ELF-1 (cell line): ENCODE measurements around the gene MEOX2.

Experiments used
- DNase-seq: peaks from one replicate; pipeline ENCODE4 v3.0.0-alpha.2; 2016; ENCODE audit warnings: low read depth, low spot score

Gene MEOX2

DNA sequence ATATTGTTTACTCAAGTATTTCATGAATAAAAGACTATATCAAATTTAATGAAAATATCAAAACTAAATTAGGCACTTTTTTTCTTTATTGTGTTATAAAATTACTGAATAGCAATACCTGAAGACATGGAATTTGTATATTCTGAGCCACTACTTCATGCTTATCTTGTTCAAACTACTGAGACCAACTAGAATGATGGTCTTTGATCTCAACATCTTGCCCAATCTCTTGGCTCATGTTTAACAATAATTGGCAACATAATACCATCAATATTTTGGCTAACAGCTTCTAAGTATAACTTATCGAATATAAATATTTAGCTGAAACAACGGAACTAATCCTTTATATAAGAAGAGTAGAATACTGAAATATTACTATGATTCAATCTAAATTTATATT lies 68.2 kb downstream of the MEOX2 start:
- DNase-seq: no peak

DNA sequence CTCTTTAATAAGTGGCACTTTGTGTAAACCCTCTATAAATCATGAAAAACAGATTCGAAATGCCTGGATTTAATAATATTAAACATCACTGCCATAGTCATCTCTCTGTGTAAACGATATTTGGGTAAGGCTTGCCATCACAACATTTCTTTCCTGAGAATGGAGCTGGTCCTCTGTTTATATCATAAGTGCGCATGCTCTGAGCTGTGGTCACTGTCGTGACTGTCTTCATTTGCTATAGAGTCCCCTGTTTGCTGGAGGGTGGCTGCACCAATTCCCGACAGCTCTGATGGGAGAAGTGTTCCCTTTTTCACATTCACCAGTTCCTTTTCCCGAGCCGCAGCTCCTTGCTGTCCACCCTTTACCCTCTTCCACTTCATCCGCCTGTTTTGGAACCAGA lies 74.3 kb downstream of the MEOX2 start:
- no peak for DNase-seq

DNA sequence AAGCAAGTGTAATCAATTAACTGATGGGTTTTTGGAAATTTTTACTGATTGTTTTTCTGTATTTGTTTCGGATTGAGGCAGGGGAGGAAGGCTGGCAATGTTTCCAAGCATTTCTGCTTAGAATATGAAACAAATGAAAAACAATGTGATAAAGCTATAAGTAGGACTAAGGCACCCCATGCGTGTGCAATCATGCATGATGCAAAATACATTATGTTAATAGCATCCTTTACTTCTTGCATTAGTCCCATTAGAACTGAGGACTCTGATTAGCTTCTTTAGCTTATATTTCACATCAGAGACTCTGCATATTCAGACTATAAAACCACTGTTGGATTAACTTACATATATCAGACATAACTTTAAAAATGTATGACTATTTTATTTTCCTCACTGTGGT lies 76.0 kb downstream of the MEOX2 start:
- DNase-seq: no peak

DNA sequence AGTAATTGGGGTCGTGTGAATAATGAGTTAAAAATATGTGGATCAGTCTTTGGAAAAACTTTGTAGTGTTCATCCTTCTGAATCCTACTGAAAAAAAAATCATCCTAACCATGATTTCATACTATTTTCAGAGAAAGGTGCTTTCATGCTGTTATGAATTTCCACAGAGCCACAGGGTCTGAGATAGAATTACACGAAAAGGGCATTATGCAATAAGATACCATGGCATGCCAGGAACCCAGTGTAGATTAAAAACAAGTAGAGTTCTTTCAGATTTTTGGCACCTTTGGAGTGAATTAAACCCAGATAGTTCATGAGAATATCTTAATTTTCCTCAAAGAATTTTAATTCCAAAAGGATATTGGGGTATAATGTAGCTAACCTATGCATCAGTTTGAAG lies 77.2 kb downstream of the MEOX2 start:
- DNase-seq: no peak

DNA sequence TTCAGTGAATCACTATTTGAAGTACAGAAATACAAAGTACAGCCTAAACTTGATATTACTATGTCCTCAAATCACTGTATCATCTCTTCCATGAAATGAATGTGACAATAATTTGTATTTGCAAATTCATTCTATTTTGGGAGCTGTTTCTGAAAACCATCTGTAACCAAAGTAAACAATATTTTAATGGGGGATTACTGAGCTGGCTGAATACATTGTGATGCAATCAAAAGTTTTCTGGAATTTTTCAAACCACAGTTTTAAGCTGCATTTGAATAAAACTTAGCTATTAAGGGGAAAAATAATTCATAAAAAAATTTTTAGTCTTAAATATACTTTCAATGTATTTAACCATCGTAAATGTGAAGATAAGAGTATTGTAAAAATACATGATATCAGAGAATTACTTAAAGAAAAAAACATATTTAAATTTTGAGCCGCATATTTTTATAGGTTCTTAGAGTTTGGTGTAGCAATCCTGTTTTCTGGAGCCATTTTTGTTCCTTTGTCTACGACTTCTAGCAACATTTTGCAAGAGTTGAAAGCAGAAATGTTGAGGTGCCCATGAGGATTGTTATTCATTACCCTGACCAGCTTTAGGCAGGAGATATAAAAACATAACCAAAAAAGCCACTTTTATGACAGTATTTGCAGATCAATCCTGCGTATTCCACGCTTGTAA lies 78.8 kb downstream of the MEOX2 start:
- DNase-seq: no peak

DNA sequence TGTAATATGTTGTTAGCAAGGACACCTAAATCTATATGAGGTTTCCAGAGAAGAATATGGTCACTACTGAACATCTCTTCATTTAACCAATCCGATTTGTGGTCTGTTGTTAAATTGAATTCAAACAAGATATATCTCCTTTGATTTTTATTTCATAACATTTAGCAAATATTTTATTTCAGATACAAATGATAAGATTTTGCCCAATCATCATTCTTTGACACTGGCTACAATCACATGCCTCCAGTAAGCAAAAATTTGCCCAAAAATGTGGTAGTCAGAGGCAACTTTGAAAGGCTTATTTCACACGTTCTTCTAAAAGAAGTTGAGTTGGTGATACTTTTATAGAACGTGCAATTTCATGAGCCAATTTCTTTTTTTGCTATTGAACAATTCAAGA lies 79.9 kb downstream of the MEOX2 start:
- no peak for DNase-seq

DNA sequence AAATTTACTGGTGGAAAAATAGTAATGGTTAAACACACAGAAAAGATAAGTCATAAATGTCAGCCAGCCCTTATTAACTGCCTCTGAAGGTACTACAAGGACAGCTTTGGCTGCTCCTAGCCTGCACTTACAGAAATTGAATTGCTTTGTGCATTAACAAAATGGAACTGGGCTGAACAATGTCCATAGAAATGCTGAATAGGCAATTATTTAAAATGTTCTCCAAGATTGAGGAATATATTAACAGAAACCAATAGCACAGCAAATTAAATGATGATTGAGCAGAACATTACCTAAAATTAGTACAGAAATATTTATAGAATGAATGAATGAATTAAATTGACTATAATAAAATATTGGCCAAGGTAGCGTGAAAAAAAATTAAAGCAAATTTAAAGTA lies 82.3 kb downstream of the MEOX2 start:
- DNase-seq: no peak

DNA sequence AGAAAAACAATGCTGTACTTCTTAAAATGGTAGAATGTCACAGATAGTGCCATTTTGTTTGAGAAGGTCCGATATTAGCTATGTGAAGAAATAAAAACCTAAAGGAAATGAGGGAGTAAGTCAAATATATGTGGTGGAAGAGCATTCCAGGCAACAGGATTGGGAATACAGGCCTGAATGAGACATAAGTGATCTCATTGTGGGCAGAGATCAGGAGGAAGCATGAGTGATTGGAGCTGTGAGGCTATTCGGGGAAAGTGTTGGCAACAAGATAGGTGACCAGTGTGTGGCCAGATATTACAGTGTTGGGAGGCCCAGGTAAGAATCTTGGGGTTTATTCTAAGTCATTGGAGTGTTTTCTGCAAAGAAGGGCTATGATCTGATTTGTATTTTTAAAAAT lies 83.4 kb downstream of the MEOX2 start:
- no peak for DNase-seq

DNA sequence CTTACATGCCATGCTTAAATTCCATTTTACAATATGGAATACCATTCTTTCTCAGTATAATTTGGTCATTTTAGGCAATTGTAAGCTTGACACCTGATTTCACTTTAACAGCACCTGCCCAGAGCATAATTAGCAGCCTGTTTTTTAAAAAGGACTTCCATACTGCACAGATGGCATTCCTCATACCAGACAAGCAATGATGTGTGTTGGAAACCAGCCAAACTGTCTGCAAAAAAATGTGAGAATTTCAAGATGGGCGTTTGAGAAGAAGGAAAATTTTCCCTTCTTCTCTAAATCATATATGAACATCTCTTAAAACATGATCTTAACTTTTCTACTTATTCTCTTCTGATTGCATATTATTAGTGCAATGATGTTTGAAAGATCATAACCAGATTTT lies 84.2 kb downstream of the MEOX2 start:
- DNase-seq: no peak

DNA sequence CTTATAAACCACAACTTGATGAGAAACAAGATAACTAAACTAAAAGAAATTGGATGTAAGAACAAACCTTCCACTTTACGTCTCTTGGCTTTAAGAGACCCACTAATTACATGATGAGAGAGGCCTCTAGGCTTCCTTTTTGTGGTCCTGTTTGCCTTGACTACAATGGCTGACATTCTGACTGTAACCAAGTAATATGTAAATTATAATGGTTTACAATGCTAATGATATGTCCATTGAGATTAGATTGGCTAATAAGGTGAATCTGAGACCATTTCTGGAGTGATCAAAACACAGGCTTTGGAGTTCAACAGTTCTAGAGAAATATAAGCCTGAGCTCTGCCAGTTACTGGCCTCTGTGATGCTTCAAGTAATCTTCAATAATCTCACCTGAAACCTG lies 85.3 kb downstream of the MEOX2 start:
- DNase-seq: no peak

DNA sequence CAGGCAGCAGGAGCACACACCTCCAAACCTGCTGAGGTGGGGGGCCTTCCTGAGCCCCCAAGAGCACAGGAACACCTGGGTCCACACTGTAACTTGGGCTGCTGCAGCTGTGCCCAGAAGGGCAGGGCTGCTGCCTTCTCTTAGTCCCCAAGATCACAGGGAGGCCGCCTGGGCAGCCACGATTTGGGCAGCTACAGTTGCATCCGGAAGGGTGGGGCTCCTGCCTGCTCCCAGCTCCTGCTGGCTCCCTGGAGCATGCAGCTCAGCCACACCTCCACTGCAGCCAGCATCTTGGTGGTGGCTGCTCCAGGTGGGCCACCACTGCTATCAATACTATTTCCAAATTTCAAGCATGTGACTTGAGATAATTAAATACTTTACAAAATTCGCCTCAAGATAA lies 86.2 kb downstream of the MEOX2 start:
- DNase-seq: no peak

DNA sequence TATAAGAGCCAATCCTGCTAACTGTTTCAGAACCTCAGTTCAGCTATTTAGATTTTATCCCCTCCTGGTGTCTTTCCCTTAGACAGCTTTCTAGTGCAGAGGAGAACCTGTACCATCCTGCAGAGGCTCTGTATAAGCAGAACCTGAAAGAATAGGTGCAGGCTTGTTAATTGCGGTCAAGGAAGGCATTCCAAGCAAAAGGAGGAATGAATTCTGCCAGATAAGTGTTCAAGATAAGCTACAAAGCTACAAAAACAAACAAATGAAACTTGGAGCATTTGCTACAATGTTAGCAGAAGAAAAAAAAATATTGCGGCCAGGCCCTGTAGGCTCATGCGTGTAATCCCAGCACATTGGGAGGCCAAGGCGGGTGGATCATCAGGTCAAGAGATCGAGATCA lies 92.0 kb downstream of the MEOX2 start:
- DNase-seq: no peak

DNA sequence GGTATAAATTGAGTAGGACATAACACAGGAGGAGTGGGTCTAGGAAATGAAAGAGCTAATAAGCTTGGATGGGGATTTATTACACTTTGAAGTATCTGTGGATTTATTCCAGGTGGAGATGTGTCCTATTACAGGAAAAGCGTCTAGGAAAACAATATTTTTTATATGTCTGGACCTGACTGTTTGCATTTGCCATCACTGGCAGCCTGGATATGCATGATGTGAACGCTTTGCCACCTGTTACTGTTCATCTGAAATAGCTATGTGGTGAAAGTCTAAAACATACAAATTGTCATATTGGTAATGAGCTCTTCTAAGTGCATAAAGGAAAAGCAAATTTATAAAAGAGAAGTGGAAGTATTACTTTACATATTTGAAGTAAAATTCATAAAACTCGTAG lies 93.1 kb downstream of the MEOX2 start:
- no peak for DNase-seq

DNA sequence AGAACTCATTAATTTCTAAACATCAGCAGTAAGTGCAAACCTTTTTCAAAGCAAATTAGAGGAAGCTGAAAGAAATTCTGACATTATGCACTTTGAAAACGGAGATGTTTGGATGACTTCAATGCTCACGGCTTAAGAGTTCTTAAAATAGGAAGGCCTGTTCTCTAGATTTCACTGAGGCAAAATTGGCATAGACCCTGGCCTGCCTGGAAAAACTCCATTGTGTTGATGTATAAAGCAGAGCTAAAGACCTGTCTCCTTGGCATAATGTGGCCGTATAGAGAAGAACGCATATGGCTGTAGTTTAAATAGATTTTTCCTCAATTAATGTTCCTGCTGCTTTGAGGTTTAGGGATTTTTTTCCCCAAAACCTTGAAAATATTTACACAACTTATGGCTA lies 100.2 kb downstream of the MEOX2 start:
- no peak for DNase-seq

DNA sequence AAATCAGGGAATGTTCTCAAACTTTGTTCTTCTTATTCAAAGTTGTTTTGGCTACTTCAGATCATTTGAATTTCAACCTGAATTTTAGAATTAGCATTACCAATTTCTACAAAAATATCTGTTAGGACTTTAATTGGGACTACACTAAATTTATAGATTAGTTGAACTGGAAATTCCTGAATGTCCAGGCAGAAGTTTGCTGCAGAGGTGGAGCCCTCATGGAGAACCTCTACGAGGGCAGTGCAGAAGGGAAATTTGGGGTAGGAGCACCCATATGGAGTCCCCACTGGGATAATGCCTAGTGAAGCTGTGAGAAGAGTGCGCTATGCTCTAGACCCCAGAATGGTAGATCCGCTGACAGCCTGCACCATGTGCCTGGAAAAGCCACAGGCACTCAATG lies 101.9 kb downstream of the MEOX2 start:
- no peak for DNase-seq

DNA sequence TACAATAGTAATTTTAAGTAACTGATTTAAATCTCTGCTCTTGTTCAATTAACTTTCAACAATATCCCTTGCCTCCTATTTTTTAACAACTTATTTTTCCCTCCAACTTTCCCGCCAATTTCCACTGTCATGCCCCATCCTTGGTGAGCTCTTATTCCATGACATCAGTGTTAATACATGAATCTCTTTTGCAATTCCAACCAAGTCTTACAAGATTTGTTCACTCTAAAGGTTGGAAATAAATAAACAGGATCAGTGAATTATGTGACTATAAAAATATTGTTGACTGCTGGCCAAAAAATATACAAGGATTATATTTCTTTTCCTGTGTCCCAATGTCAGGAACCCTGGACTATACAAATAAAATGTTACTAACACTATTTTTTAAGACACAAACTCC lies 103.7 kb downstream of the MEOX2 start:
- DNase-seq: no peak

DNA sequence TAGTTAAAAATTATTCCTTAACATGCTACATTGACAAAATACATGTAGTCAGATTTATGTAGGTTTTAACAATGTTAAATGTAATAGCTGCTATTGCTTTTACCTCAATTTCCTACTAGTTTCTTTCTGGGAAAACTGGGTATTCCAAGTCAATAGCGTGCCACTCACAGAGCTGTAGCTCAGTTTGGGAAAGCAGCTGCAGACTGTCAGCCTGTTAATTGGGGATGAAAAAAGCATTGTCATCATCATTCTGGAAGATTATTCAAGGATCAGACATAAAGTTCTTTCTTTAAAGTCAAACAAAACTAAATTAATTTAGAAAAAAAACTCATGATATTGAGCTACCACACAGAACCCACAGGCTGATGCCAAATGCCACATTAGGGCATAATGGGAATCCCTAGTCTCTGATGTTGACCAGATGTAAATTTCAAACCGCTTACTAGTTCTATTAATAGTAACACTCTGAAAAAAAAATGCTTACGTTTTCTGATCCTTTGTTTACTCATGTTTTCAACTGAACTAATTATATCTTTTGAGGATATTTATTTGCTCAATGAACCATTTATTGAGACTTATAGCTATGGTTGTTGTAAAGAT lies 105.0 kb downstream of the MEOX2 start:
- DNase-seq: no peak

DNA sequence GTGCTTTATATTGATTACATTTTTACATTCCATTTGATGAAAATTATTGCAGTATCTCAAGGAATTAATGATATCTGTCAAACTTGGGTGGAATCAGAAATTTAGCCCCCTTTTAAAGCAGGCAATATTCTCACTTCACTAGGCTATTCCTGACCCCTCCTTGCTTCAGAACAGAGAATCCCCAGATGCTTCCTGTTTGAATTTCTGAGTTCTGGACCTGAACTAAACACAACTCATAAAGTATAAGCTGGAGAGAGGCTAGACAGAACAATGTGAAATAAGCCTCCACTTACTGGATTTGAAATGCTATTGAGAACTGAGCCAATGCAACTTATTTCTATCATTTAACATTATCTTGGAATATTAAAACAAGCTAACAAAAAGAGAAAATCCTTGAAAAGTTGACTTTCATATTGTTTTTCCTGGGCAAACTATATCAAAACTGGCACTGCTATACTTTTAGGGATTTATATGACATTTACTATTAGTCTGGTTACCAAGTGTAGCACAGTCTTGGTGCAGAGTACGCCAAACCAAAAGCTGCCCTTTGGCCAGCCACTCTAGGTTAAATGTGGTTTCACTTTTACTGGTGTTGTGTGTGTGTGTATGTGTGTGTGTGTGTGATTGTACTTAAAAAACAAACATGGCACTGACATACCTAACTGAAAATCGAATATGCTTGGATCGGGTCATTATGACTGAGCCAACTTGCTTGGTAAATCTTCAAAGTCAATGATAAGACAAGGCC lies 105.7 kb downstream of the MEOX2 start:
- DNase-seq: no peak

DNA sequence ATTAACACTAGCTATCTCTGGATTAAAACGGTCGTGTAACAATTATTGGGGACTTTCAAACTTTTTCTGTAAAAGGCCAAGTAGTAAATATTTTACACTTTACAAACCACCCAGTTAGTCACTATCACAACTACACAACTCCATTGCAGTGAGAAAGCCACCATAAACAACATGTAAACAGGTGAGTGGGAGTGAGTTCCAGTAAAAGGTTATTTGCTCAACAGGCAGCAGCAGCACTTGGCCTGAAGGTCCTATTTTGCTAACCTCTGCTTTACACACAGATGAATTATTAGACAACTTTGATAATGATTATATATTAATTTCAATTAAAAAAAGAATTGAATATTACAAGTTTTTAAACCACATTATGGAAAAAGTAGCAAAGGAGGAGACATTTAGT lies 108.9 kb downstream of the MEOX2 start:
- DNase-seq: no peak

DNA sequence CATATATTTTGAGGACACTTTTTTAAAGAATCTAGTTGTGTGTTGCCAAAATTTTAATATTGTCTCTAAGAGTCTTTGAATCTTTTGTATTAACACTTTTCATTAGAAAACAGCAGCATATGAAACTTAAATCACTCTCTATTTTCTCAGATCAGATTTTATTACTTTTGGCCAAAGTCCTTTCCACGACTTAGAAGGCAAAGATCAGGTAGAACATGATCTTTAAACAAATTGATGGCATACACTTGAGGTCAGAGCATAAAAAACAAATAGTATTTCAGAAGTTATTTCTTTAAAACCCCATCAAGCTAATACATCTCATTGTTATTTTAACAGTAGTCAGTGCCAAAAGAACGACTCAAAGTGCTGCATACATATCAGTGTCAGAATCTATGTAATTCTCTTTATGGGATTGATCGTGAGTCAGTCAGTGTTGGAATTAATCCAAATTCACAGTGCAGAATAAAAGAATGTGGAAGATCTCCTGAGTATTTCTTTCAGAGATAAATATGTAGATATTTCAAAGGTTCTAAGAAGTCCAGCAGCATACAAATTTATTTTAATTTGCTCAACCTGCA lies 115.1 kb downstream of the MEOX2 start:
- DNase-seq: no peak

DNA sequence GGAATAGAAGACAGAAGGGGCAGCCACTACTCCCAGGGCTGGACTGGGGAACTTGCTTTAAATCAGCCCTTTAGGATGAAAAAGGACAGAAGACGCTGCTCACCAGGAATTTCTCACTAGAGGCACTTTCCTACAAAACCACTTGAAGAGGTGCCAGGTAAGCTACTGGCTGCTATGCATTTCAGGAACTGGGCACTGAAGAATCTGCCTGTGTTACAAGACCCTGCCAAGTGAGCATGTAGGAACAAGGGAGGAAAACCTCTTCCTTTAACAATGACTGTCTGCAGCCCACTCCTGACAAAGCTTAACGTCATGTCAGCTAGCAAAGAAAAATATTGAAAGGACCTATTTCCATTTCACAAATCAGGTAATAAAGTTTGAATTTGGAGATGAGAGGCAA lies 118.8 kb downstream of the MEOX2 start:
- no peak for DNase-seq

DNA sequence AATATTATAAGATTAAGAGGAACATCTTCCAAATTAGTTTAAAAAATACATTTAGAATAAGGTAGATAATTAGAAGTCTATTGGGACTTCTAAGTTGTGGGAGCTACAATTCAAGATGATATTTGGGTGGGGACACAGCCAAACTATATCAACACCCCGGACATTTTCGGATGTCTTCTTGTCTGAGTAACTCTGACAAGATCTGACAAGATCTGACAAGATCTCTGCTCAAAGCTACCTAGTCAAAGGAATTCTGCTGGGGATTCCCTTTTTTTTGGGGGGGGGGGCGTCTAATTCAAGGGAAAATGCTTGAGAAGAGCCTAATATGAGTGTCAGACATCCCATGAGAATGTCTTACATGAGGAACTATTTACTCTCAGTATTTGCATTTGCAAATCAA lies 119.4 kb downstream of the MEOX2 start:
- no peak for DNase-seq

DNA sequence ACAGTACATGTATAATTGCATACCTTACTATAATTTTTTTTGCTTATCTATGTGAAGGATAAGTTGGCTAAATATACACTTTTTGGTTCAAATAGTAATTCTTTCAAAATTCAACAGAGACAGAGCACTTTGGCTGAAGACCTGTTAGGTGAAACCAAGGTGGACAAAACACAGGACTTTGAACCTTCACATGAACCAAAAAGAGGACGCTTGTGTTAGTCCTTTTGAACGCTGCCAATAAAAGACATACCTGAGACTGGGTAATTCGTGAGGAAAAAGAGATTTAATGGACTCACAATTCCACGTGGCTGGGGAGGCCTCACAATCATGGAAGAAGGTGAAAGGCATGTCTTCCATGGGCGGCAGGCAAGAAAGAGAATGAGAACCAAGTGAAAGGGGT lies 120.0 kb downstream of the MEOX2 start:
- no peak for DNase-seq
